GM21367 (cell line): ENCODE data around the gene TMSB4X.
"Not testable (repeated sequence)": the region's sequence is repeated elsewhere in the genome, so short reads cannot be mapped to it uniquely, and the experiment has no call there.

ENCODE experiments used
- ATAC-seq: cut with Tn5 transposase; IDR thresholded peaks from one replicate; pipeline ENCODE4 v1.9.1; 2021; ENCODE audit not compliant: unreplicated experiment

Gene TMSB4X

GRCh38 chrX:12994321-12994720, 19.4 kb downstream of the TMSB4X start:
- no peak for ATAC-seq

GRCh38 chrX:12996934-12997435, 22.1 kb downstream of the TMSB4X start:
- ATAC-seq, result no peak

GRCh38 chrX:12997906-12998687, 23.2 kb downstream of the TMSB4X start:
- ATAC-seq, result no peak

- ATAC-seq, result peak; percentile 49
Measured at GRCh38 chrX:12999422-12999821, 24.5 kb downstream of the TMSB4X start.

- peak; percentile 37 for ATAC-seq
Measured at GRCh38 chrX:13000301-13000811, 25.4 kb downstream of the TMSB4X start.

- ATAC-seq, result no peak
Measured at GRCh38 chrX:13001097-13001496, 26.2 kb downstream of the TMSB4X start.

GRCh38 chrX:13001961-13002671, 27.2 kb downstream of the TMSB4X start:
- no peak for ATAC-seq

GRCh38 chrX:13005661-13006473, 31.0 kb downstream of the TMSB4X start:
- peak; percentile 49 for ATAC-seq

- ATAC-seq, result no peak
Measured at GRCh38 chrX:13007519-13008188, 32.7 kb downstream of the TMSB4X start.

GRCh38 chrX:13008189-13008533, 33.3 kb downstream of the TMSB4X start:
- ATAC-seq, result no peak

- ATAC-seq, result no peak
Measured at GRCh38 chrX:13008851-13009250, 33.9 kb downstream of the TMSB4X start.

GRCh38 chrX:13009273-13009672, 34.4 kb downstream of the TMSB4X start:
- no peak for ATAC-seq

GRCh38 chrX:13009844-13010243, 34.9 kb downstream of the TMSB4X start:
- no peak for ATAC-seq

GRCh38 chrX:13010546-13010945, 35.6 kb downstream of the TMSB4X start:
- no peak for ATAC-seq

GRCh38 chrX:13013363-13014110, 38.6 kb downstream of the TMSB4X start:
- peak; percentile 72 for ATAC-seq

GRCh38 chrX:13014111-13015096, 39.5 kb downstream of the TMSB4X start:
- ATAC-seq, result peak; percentile 16

- no peak for ATAC-seq
Measured at GRCh38 chrX:13015536-13016236, 40.8 kb downstream of the TMSB4X start.

GRCh38 chrX:13016731-13017130, 41.8 kb downstream of the TMSB4X start:
- ATAC-seq, result not testable (repeated sequence)
